Measurements from ENCODE around the gene PEPD.

DNA sequence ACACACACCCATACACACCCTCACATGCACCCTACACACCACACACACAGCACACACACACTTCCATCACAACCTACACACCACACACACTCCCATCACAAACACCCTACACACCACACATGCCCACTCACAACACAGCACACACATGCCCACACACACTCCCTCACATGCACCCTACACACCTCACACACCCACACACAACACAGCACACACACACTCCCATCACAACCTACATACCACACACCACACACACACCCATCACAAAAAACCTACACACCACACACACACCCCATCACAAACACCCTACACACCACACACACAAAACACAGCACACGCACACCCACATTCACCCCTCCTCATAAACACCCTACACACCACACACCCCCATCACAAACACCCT lies 15.1 kb downstream of the PEPD start:
- TF ChIP-seq, protein P1, sequence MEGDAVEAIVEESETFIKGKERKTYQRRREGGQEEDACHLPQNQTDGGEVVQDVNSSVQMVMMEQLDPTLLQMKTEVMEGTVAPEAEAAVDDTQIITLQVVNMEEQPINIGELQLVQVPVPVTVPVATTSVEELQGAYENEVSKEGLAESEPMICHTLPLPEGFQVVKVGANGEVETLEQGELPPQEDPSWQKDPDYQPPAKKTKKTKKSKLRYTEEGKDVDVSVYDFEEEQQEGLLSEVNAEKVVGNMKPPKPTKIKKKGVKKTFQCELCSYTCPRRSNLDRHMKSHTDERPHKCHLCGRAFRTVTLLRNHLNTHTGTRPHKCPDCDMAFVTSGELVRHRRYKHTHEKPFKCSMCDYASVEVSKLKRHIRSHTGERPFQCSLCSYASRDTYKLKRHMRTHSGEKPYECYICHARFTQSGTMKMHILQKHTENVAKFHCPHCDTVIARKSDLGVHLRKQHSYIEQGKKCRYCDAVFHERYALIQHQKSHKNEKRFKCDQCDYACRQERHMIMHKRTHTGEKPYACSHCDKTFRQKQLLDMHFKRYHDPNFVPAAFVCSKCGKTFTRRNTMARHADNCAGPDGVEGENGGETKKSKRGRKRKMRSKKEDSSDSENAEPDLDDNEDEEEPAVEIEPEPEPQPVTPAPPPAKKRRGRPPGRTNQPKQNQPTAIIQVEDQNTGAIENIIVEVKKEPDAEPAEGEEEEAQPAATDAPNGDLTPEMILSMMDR (IDR thresholded peaks at IDR 0.05; ENCODE audit: insufficient read depth, low read length) = no peak
- TF ChIP-seq, protein P2, sequence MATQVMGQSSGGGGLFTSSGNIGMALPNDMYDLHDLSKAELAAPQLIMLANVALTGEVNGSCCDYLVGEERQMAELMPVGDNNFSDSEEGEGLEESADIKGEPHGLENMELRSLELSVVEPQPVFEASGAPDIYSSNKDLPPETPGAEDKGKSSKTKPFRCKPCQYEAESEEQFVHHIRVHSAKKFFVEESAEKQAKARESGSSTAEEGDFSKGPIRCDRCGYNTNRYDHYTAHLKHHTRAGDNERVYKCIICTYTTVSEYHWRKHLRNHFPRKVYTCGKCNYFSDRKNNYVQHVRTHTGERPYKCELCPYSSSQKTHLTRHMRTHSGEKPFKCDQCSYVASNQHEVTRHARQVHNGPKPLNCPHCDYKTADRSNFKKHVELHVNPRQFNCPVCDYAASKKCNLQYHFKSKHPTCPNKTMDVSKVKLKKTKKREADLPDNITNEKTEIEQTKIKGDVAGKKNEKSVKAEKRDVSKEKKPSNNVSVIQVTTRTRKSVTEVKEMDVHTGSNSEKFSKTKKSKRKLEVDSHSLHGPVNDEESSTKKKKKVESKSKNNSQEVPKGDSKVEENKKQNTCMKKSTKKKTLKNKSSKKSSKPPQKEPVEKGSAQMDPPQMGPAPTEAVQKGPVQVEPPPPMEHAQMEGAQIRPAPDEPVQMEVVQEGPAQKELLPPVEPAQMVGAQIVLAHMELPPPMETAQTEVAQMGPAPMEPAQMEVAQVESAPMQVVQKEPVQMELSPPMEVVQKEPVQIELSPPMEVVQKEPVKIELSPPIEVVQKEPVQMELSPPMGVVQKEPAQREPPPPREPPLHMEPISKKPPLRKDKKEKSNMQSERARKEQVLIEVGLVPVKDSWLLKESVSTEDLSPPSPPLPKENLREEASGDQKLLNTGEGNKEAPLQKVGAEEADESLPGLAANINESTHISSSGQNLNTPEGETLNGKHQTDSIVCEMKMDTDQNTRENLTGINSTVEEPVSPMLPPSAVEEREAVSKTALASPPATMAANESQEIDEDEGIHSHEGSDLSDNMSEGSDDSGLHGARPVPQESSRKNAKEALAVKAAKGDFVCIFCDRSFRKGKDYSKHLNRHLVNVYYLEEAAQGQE (IDR thresholded peaks at IDR 0.05; ENCODE audit: insufficient replicate concordance, low read depth) = no peak
- TF ChIP-seq SPI1 (IDR thresholded peaks at IDR 0.05; ENCODE audit: borderline replicate concordance, low read depth) = no peak
- no peak for TF ChIP-seq POLR2AphosphoS5 (IDR thresholded peaks at IDR 0.05; ENCODE audit: low read depth)

Data from HL-60 (cell line).